Aorta (tissue), 5 donors: ENCODE measurements around the gene UNC79. TPM values are rescaled to one million over a fixed set of nuclear protein-coding genes. Genes with fewer than 3 reads are reported as not detected.

Experiments
- ATAC-seq: fragments of 200-7000 bp; cut with Tn5 transposase; one replicate; pipeline ENCODE4 v1.9.1; 2022; ENCODE audit warnings: moderate library complexity; ENCODE audit not compliant: low FRiP score
- DNase-seq, 2 donors: peaks; one replicate each; pipeline ENCODE4 v3.0.0-alpha.2; 2020
- H3K27ac ChIP-seq, 2 donors: one replicate each; pipeline ENCODE4 v1.5.1; 2013; ENCODE audit warnings: low read length in 2 of 2, mild to moderate bottlenecking in 2 of 2, moderate library complexity in 2 of 2, control low read depth in 1 of 2, inconsistent platforms in 1 of 2, low read depth in 1 of 2
- H3K27me3 ChIP-seq, 2 donors: one replicate each; pipeline ENCODE4 v1.6.1; 2013; ENCODE audit warnings: control low read depth in 1 of 2, low read length in 1 of 2, mild to moderate bottlenecking in 1 of 2, moderate library complexity in 1 of 2; ENCODE audit not compliant: insufficient read depth in 2 of 2, control insufficient read depth in 1 of 2
- H3K36me3 ChIP-seq, 2 donors: one replicate each; pipeline ENCODE4 v1.6.1; 2013; ENCODE audit warnings: control low read depth in 1 of 2, low read length in 1 of 2, mild to moderate bottlenecking in 1 of 2; ENCODE audit not compliant: insufficient read depth in 2 of 2, control insufficient read depth in 1 of 2
- H3K4me1 ChIP-seq, 2 donors: one replicate each; pipeline ENCODE4 v1.6.1; 2013; ENCODE audit warnings: low read length in 2 of 2, control low read depth in 1 of 2, mild to moderate bottlenecking in 1 of 2, moderate library complexity in 1 of 2; ENCODE audit not compliant: insufficient read depth in 2 of 2, control insufficient read depth in 1 of 2
- H3K4me3 ChIP-seq, 2 donors: one replicate each; pipeline ENCODE4 v1.5.1; 2013; ENCODE audit warnings: low read length in 2 of 2, control low read depth in 1 of 2, mild to moderate bottlenecking in 1 of 2
- H3K9me3 ChIP-seq: one replicate; pipeline ENCODE4 v1.6.1; 2013; ENCODE audit warnings: mild to moderate bottlenecking, low read length; ENCODE audit not compliant: control insufficient read depth
- WGBS, 2 donors: extraction: QIAGEN DNeasy Blood & Tissue Kit; methylation state at CpG; one replicate each; pipeline ENCODE4 v1.1.7; 2013; 5-methylcytosine and 5-hydroxymethylcytosine counted together
- intact Hi-C, 2 donors: fragments of 100-400 bp; cut with DNase I; formaldehyde crosslinking; loops; one replicate each; pipeline versions ENCODE4 v1.14.2 to v1.15.0; 2022
- polyA plus RNA-seq, 2 donors: library from polyadenylated mRNA; stranded (reverse); fragments of 200-250 nt; gene quantifications; one replicate each; pipeline ENCODE4 v1.2.3, GENCODE V29; 2013
- total RNA-seq, 2 donors: library from RNA; stranded (reverse); fragmentation: NEBNext Ultra II Directional; extraction: Animal tissue kit (Norgen Biotek cat#: 25700); gene quantifications; one replicate each; pipeline ENCODE4 v1.2.1, GENCODE V29; 2021
- donor health status: healthy with polysubstance abuse.
- donor health status: Bipolar disorder and iron deficiency.
- donor health status: DM: no; HTN: no; CAD: no.
- donor health status: DM: no; HTN: no; CAD: no.
- donor health status: DM: yes; HTN: yes; CAD: no.

UNC79 gene
- total and polyA plus RNA-seq, 4 donors: 0.05 to 0.21 (median 0.16) TPM; not detected in 1

GRCh38 chr14:93591506-93591905 lies 160.8 kb downstream of the UNC79 start:
- H3K36me3 ChIP-seq: no peaks in the 10 kb centered on the region
- H3K27me3 ChIP-seq: no peaks in the 10 kb centered on the region
- ATAC-seq (no peak), DNase-seq (no peak)
- intact Hi-C loops: no loop called here
- no peaks in the 10 kb centered on the region for H3K4me1 ChIP-seq
- H3K27ac ChIP-seq: no peak overlapping the region
- 73 to 78% methylated on average over 10 of the region's 10 CpGs for WGBS, 2 donors
- H3K4me3 ChIP-seq: no peak overlapping the region
- H3K9me3 ChIP-seq: no peaks in the 10 kb centered on the region

GRCh38 chr14:93592786-93593185 lies 162.0 kb downstream of the UNC79 start:
- ATAC-seq (no peak), DNase-seq (no peak)
- Histone ChIP-seq H3K27me3 (no peaks in the 10 kb centered on the region), H3K36me3 (no peaks in the 10 kb centered on the region), H3K9me3 (no peaks in the 10 kb centered on the region), H3K4me1 (no peaks in the 10 kb centered on the region), H3K27ac (no peak overlapping the region), H3K4me3 (no peak overlapping the region)
- intact Hi-C loops: no loop called here
- WGBS, 2 donors: 17 to 22% methylated on average over 3 of the region's 3 CpGs

GRCh38 chr14:93606091-93606490 lies 175.4 kb downstream of the UNC79 start:
- ATAC-seq (no peak), DNase-seq (no peak)
- H3K4me1 ChIP-seq: no peaks in the 10 kb centered on the region
- no peaks in the 10 kb centered on the region for H3K27me3 ChIP-seq
- no peak overlapping the region for H3K27ac ChIP-seq
- intact Hi-C loops: no loop called here
- H3K9me3 ChIP-seq: peaks cover 2% of the 10 kb centered on the region
- no peak overlapping the region for H3K4me3 ChIP-seq
- H3K36me3 ChIP-seq: no peaks in the 10 kb centered on the region

GRCh38 chr14:93619176-93619793 lies 188.5 kb downstream of the UNC79 start:
- Histone ChIP-seq H3K27me3 (no peaks in the 10 kb centered on the region), H3K4me1 (no peaks in the 10 kb centered on the region), H3K4me3 (no peak overlapping the region), H3K9me3 (no peaks in the 10 kb centered on the region), H3K36me3 (no peaks in the 10 kb centered on the region), H3K27ac (no peak overlapping the region)
- DNase-seq (no peak), ATAC-seq (no peak)
- WGBS, 2 donors: 40 to 41% methylated on average over 7 of the region's 7 CpGs
- intact Hi-C loops: loop anchor here in 1 of 2 donors (5.0 kb wide), 1 partner anchor 412 kb away; the partner anchor contains the start of genes GON7 and UBR7

- DNase-seq: no peak
- peaks cover 0 to 2% of the 10 kb centered on the region in 2 donors for H3K27me3 ChIP-seq
These were observed 197.3 kb downstream of the UNC79 start for GRCh38 chr14:93628048-93628447.

DNA sequence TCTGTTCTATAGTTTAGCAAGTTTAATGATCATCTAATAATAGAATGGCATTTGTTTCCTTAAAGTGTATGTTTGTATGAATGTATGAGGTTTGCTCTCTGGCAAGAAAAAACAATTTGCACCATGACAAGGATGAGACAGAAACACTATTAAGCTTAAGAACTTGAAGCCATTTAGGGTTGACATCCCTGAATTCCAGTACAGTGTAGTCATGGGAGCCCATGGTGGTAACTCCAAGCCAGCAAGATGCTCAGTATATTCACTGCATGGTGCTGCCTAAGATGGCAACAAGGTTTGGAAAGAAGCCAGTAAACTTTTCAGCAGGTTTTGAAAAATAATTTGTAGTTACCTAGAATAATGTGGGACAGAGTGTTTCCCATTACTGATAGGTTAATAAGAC lies 198.9 kb downstream of the UNC79 start:
- H3K4me3 ChIP-seq: no peak overlapping the region
- intact Hi-C loops: no loop called here
- no peaks in the 10 kb centered on the region for H3K36me3 ChIP-seq
- no peaks in the 10 kb centered on the region for H3K4me1 ChIP-seq
- ATAC-seq: no peak
- H3K27me3 ChIP-seq: peaks cover 0 to 2% of the 10 kb centered on the region in 2 donors
- no peak overlapping the region for H3K27ac ChIP-seq
- DNase-seq: no peak
- H3K9me3 ChIP-seq: no peaks in the 10 kb centered on the region

More at GRCh38 chr14:93628048-93628447, 197.3 kb downstream of the UNC79 start:
- intact Hi-C loops: no loop called here
- ATAC-seq: no peak
- Histone ChIP-seq H3K36me3 (no peaks in the 10 kb centered on the region), H3K9me3 (no peaks in the 10 kb centered on the region), H3K4me1 (no peaks in the 10 kb centered on the region), H3K27ac (no peak overlapping the region), H3K4me3 (no peak overlapping the region)
- 76 to 81% methylated on average over 4 of the region's 4 CpGs for WGBS, 2 donors

GRCh38 chr14:93638790-93639189 lies 208.1 kb downstream of the UNC79 start:
- 78 to 79% methylated on average over 5 of the region's 5 CpGs for WGBS, 2 donors
- no peak for ATAC-seq
- intact Hi-C loops: no loop called here

DNA sequence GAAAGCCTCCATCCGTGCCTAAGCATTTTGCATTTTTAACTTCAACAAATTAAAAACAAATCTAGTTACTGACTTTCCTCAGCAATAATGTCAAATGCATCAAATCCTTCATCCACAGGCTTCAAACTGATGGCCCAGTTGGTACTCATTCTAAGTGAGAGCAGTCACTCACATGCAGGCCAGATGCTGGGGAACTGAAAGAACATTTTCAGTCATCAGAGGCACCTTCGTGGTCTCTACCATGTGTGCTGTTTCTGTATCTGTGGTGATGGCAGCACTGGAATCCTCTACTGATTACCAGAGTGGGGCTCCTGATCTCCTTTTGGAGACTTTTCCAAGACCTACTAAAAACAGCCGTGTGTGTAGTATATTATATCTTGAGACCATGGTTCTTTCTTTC lies 212.4 kb downstream of the UNC79 start:
- H3K9me3 ChIP-seq: no peaks in the 10 kb centered on the region
- no peak for ATAC-seq
- H3K36me3 ChIP-seq: no peaks in the 10 kb centered on the region
- WGBS, 2 donors: 42 to 64% methylated on average over 3 of the region's 3 CpGs
- peaks cover 0 to 1% of the 10 kb centered on the region in 2 donors for H3K27me3 ChIP-seq
- H3K27ac ChIP-seq: no peak overlapping the region
- intact Hi-C loops: no loop called here
- H3K4me3 ChIP-seq: no peak overlapping the region
- DNase-seq: no peak
- H3K4me1 ChIP-seq: no peaks in the 10 kb centered on the region

More at GRCh38 chr14:93638790-93639189, 208.1 kb downstream of the UNC79 start:
- Histone ChIP-seq H3K36me3 (no peaks in the 10 kb centered on the region), H3K9me3 (no peaks in the 10 kb centered on the region), H3K27me3 (peaks cover 0 to 1% of the 10 kb centered on the region in 2 donors), H3K27ac (no peak overlapping the region), H3K4me3 (no peak overlapping the region), H3K4me1 (no peaks in the 10 kb centered on the region)
- no peak for DNase-seq

DNA sequence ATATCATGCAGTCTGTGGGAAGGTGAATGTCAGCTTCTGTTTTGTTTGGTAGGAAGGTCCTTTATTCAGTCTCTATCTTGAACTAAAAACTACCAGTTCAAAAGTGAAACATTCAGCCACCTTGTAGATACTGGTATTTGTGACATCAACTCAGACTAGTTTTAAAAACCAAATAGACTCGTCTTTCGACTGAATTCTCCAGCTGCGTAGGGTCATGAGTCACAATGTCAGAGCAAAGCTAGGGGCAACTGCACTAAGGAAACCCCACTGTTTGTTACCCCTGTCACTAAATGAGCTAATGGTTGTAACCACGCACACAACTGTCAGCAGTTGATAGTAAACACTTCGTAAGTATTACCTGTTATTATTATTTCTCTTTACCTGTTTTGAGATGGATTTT lies 212.9 kb downstream of the UNC79 start:
- H3K9me3 ChIP-seq: no peaks in the 10 kb centered on the region
- WGBS, 2 donors: 83 to 87% methylated on average over 5 of the region's 5 CpGs
- no peak for DNase-seq
- peaks cover 0 to 1% of the 10 kb centered on the region in 2 donors for H3K27me3 ChIP-seq
- intact Hi-C loops: no loop called here
- H3K36me3 ChIP-seq: no peaks in the 10 kb centered on the region
- H3K4me1 ChIP-seq: no peaks in the 10 kb centered on the region
- H3K27ac ChIP-seq: no peak overlapping the region
- no peak for ATAC-seq
- H3K4me3 ChIP-seq: no peak overlapping the region
